Mesenchymal stem cell (in vitro differentiated cells and primary cell): ENCODE results near the gene IGF2.

Experiments
- DNase-seq: peaks from one replicate; pipeline ENCODE4 v3.0.0-alpha.2; 2013
- H2AFZ ChIP-seq: one replicate; pipeline ENCODE4 v1.6.1; 2013; ENCODE audit warnings: low read depth, mild to moderate bottlenecking, control low read depth, inconsistent platforms, low read length, moderate library complexity
- H2AK5ac ChIP-seq: 2 replicates; pipeline ENCODE4 v1.6.1; 2013; ENCODE audit warnings: low read length, moderate library complexity, mild to moderate bottlenecking, inconsistent platforms; ENCODE audit not compliant: severe bottlenecking
- H2BK120ac ChIP-seq: one replicate; pipeline ENCODE4 v1.6.1; 2013; ENCODE audit warnings: low read depth, mild to moderate bottlenecking, inconsistent platforms, low read length, moderate library complexity
- H2BK12ac ChIP-seq, 2 experiments: one replicate each; pipeline ENCODE4 v1.6.1; 2013; ENCODE audit warnings: inconsistent platforms in 2 of 2, low read length in 2 of 2, mild to moderate bottlenecking in 2 of 2, moderate library complexity in 2 of 2, control low read depth in 1 of 2
- H2BK15ac ChIP-seq: one replicate; pipeline ENCODE4 v1.6.1; 2013; ENCODE audit warnings: mild to moderate bottlenecking, low read depth, inconsistent platforms; ENCODE audit not compliant: poor library complexity, severe bottlenecking
- H2BK5ac ChIP-seq: 2 replicates; pipeline ENCODE4 v1.6.1; 2013; ENCODE audit warnings: low read depth, mild to moderate bottlenecking, low read length, control low read depth, inconsistent platforms; ENCODE audit not compliant: poor library complexity, severe bottlenecking
- H3K14ac ChIP-seq, 2 experiments: one replicate each; pipeline ENCODE4 v1.6.1; 2013; ENCODE audit warnings: inconsistent platforms in 2 of 2, low read length in 2 of 2, control low read depth in 1 of 2, mild to moderate bottlenecking in 1 of 2, moderate library complexity in 1 of 2
- H3K18ac ChIP-seq, 2 experiments: one replicate each; pipeline ENCODE4 v1.6.1; 2013; ENCODE audit warnings: inconsistent platforms in 2 of 2, low read length in 2 of 2, control low read depth in 1 of 2, low read depth in 1 of 2, mild to moderate bottlenecking in 1 of 2
- H3K23ac ChIP-seq, 2 experiments: one replicate each; pipeline ENCODE4 v1.6.1; 2013; ENCODE audit warnings: inconsistent platforms in 2 of 2, low read length in 2 of 2, mild to moderate bottlenecking in 2 of 2, moderate library complexity in 2 of 2, control low read depth in 1 of 2
- H3K27ac ChIP-seq: 2 replicates; pipeline ENCODE4 v1.5.1; 2013; ENCODE audit warnings: mild to moderate bottlenecking, moderate library complexity, low read length, control low read depth, inconsistent platforms; ENCODE audit not compliant: poor library complexity, severe bottlenecking
- H3K27me3 ChIP-seq, 2 experiments: 2 replicates each; pipeline versions ENCODE4 v1.6.1 to v1.7.0; 2013; ENCODE audit warnings: low read length in 2 of 2, mild to moderate bottlenecking in 2 of 2, moderate library complexity in 2 of 2, control low read depth in 1 of 2, inconsistent platforms in 1 of 2; ENCODE audit not compliant: control insufficient read depth in 1 of 2, insufficient read depth in 1 of 2
- H3K36me3 ChIP-seq, 2 experiments: 2 replicates each; pipeline versions ENCODE4 v1.6.1 to v1.7.0; 2013; ENCODE audit warnings: low read length in 2 of 2, control low read depth in 1 of 2, inconsistent platforms in 1 of 2, low read depth in 1 of 2, mild to moderate bottlenecking in 1 of 2; ENCODE audit not compliant: insufficient read depth in 2 of 2, control insufficient read depth in 1 of 2
- H3K4ac ChIP-seq, 2 experiments: one replicate each; pipeline ENCODE4 v1.6.1; 2013; ENCODE audit warnings: inconsistent platforms in 2 of 2, low read length in 2 of 2, mild to moderate bottlenecking in 2 of 2, moderate library complexity in 2 of 2, control low read depth in 1 of 2, low read depth in 1 of 2
- H3K4me1 ChIP-seq: 2 replicates; pipeline ENCODE4 v1.6.1; 2013; ENCODE audit warnings: low read depth, low read length, control low read depth; ENCODE audit not compliant: control insufficient read depth, insufficient read depth
- H3K4me2 ChIP-seq: 2 replicates; pipeline ENCODE4 v1.6.1; 2013; ENCODE audit warnings: low read length, mild to moderate bottlenecking, inconsistent platforms; ENCODE audit not compliant: poor library complexity, severe bottlenecking
- H3K4me3 ChIP-seq, 2 experiments: 2 replicates each; pipeline versions ENCODE4 v1.5.1 to v1.7.0; 2013; ENCODE audit warnings: low read length in 2 of 2, mild to moderate bottlenecking in 2 of 2, control low read depth in 1 of 2, low read depth in 1 of 2; ENCODE audit not compliant: insufficient read depth in 1 of 2
- H3K79me1 ChIP-seq: replicated peaks from 2 replicates; pipeline ENCODE4 v1.6.1; 2013; ENCODE audit warnings: mild to moderate bottlenecking, control low read depth, low read length, inconsistent platforms; ENCODE audit not compliant: poor library complexity, severe bottlenecking
- H3K9ac ChIP-seq: 2 replicates; pipeline ENCODE4 v1.7.0; 2013; ENCODE audit warnings: mild to moderate bottlenecking, low read length, moderate library complexity
- H3K9me3 ChIP-seq: 2 replicates; pipeline ENCODE4 v1.7.0; 2013; ENCODE audit warnings: mild to moderate bottlenecking, low read length; ENCODE audit not compliant: control insufficient read depth
- H4K8ac ChIP-seq: one replicate; pipeline ENCODE4 v1.6.1; 2013; ENCODE audit warnings: inconsistent platforms, mild to moderate bottlenecking, low read length, moderate library complexity
- H4K91ac ChIP-seq: one replicate; pipeline ENCODE4 v1.6.1; 2013; ENCODE audit warnings: mild to moderate bottlenecking, low read length, inconsistent platforms
- WGBS: methylation state at CpG from one replicate; pipeline ENCODE4 v1.1.7; 2013; ENCODE audit warnings: mixed read lengths; 5-methylcytosine and 5-hydroxymethylcytosine counted together

The IGF2 gene

DNA sequence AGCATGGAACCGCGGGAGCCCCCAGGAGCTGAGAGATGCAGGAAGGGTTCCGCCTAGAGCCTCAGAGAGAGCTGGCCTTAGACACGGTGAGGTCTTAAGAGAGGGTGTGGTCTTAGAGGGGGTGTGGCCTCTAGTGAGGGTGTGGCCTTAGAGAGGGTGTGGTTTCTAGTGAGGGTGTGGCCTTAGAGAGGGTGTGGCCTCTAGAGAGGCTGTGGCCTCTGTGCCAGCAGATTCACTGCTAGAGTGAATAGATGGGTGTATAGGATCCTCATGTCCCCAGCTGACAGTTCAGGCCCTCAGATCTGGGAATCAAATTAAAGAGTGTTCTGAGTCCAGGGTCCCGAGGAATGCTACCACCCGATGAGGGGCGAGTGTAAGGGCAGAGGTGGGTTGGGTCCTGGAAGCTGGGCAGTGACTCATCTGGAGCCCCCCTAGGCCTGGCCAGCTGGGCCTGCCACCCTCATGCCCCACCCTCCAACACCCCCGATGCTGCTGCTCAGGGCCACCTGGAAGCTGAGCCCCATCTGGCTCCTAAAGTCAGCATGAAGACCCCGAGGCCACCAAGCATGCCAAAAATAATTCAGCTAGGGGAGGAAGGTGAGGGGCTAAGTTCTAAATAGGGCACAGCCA lies 49.5 kb downstream of the IGF2 start:
- H3K27me3 ChIP-seq, result peaks cover 0 to 18% of the 10 kb centered on the region in 2 experiments
- H4K91ac ChIP-seq, result no peak overlapping the region
- H2BK120ac ChIP-seq, result no peak overlapping the region
- H4K8ac ChIP-seq, result no peak overlapping the region
- peaks cover 4% of the 10 kb centered on the region for H3K9me3 ChIP-seq
- H2AK5ac ChIP-seq, result no peak overlapping the region
- peaks cover 0 to 12% of the 10 kb centered on the region in 2 experiments for H3K36me3 ChIP-seq
- no peak overlapping the region for H2BK15ac ChIP-seq
- H3K18ac ChIP-seq, result no peak overlapping the region
- no peak overlapping the region for H3K9ac ChIP-seq
- peaks cover 4% of the 10 kb centered on the region for H3K79me1 ChIP-seq
- H2BK5ac ChIP-seq, result no peak overlapping the region
- peak; percentile 40 for DNase-seq
- no peak overlapping the region for H3K4ac ChIP-seq
- no peak overlapping the region for H3K4me2 ChIP-seq
- H3K4me1 ChIP-seq, result peaks cover 39% of the 10 kb centered on the region
- no peak overlapping the region for H3K14ac ChIP-seq
- H3K23ac ChIP-seq, result no peak overlapping the region
- H3K4me3 ChIP-seq, result no peak overlapping the region
- H2AFZ ChIP-seq, result no peak overlapping the region
- H3K27ac ChIP-seq, result no peak overlapping the region
- no peak overlapping the region for H2BK12ac ChIP-seq
- 81% methylated on average over 8 of the region's 9 CpGs for WGBS

DNA sequence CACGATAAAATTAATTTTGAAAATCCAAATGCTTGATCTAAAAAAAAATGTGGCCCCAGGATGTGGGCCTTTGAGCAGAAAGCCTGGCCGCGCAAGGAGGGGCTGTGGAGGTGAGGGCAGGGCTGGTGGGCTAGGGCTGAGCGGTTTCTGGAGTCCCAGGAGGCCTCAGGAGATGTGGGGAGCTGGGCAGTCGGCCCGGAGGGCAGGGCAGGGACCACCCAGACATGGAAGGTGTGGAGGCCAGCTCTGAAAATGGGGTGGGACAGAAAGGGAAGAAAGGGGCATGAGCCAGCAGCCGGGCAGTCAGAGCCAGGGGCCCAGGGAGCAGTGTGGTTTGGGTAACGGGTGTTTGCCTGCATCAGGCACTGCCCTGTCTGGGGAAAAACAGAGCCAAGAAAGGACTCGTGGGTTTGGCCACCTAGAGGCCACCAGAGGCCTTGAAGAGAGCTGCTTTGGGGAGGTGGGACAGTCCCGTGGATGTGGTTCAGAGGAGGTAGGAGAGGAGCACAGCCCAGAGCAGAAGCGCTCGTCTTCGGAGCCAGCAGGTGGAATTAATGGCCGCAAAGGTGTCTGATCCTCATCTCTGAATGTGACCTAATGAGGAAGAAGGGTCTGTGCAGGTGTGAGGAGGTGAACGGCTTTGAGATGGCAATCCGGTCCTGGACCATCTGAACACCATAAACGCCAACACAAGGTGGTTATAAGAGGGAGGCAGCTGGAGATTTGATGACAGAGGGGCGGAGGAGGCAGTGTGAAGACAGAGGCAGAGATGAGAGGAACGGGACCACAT lies 50.2 kb downstream of the IGF2 start:
- Histone ChIP-seq H3K27me3 (peaks cover 0 to 18% of the 10 kb centered on the region in 2 experiments), H3K23ac (no peak overlapping the region), H4K8ac (no peak overlapping the region), H3K36me3 (peaks cover 0 to 12% of the 10 kb centered on the region in 2 experiments), H3K9ac (no peak overlapping the region), H3K4me1 (peaks cover 34% of the 10 kb centered on the region), H3K9me3 (peaks cover 11% of the 10 kb centered on the region), H2BK5ac (no peak overlapping the region), H3K4ac (no peak overlapping the region), H3K79me1 (peaks cover 2% of the 10 kb centered on the region), H3K14ac (no peak overlapping the region), H3K18ac (no peak overlapping the region), H2BK12ac (no peak overlapping the region), H2BK15ac (no peak overlapping the region), H3K27ac (no peak overlapping the region), H2BK120ac (no peak overlapping the region), H3K4me3 (no peak overlapping the region), H3K4me2 (no peak overlapping the region), H2AFZ (no peak overlapping the region), H2AK5ac (no peak overlapping the region), H4K91ac (no peak overlapping the region)
- DNase-seq, result no peak
- WGBS, result 88% methylated on average over 19 of the region's 19 CpGs

- Histone ChIP-seq H3K4ac (no peak overlapping the region), H2AFZ (no peak overlapping the region), H3K27ac (no peak overlapping the region), H4K91ac (no peak overlapping the region), H3K9me3 (peaks cover 17% of the 10 kb centered on the region), H3K23ac (no peak overlapping the region), H3K4me2 (no peak overlapping the region), H2BK5ac (no peak overlapping the region), H3K4me3 (no peak overlapping the region), H3K27me3 (peaks cover 0 to 18% of the 10 kb centered on the region in 2 experiments), H4K8ac (no peak overlapping the region), H3K36me3 (peaks cover 0 to 12% of the 10 kb centered on the region in 2 experiments), H2AK5ac (no peak overlapping the region), H2BK15ac (no peak overlapping the region), H2BK120ac (no peak overlapping the region), H3K4me1 (peaks cover 27% of the 10 kb centered on the region), H3K18ac (no peak overlapping the region), H3K14ac (no peak overlapping the region), H2BK12ac (no peak overlapping the region), H3K9ac (no peak overlapping the region), H3K79me1 (peaks cover 2% of the 10 kb centered on the region)
- DNase-seq, result no peak
- 79% methylated on average over 14 of the region's 14 CpGs for WGBS
These were observed 50.9 kb downstream of the IGF2 start for GRCh38 chr11:2088284-2088683.

GRCh38 chr11:2086239-2087040 lies 52.7 kb downstream of the IGF2 start:
- no peak overlapping the region for H3K14ac ChIP-seq
- H3K27ac ChIP-seq, result no peak overlapping the region
- no peak overlapping the region for H3K4me3 ChIP-seq
- H2BK12ac ChIP-seq, result no peak overlapping the region
- peaks cover 17% of the 10 kb centered on the region for H3K9me3 ChIP-seq
- no peak overlapping the region for H4K91ac ChIP-seq
- 88% methylated on average over 26 of the region's 26 CpGs for WGBS
- H2AK5ac ChIP-seq, result no peak overlapping the region
- H2BK15ac ChIP-seq, result no peak overlapping the region
- H4K8ac ChIP-seq, result no peak overlapping the region
- H3K18ac ChIP-seq, result no peak overlapping the region
- peaks cover 9% of the 10 kb centered on the region for H3K4me1 ChIP-seq
- H3K23ac ChIP-seq, result no peak overlapping the region
- no peak overlapping the region for H2BK5ac ChIP-seq
- peaks cover 2% of the 10 kb centered on the region for H3K79me1 ChIP-seq
- H2AFZ ChIP-seq, result no peak overlapping the region
- no peak overlapping the region for H2BK120ac ChIP-seq
- no peak overlapping the region for H3K4ac ChIP-seq
- no peak overlapping the region for H3K4me2 ChIP-seq
- H3K36me3 ChIP-seq, result peaks cover 0 to 12% of the 10 kb centered on the region in 2 experiments
- peaks cover 0 to 3% of the 10 kb centered on the region in 2 experiments for H3K27me3 ChIP-seq
- no peak overlapping the region for H3K9ac ChIP-seq
- DNase-seq, result no peak
